Measurements from ENCODE around the gene ATP13A2.
"Not testable (repeated sequence)": the region's sequence is repeated elsewhere in the genome, so short reads cannot be mapped to it uniquely, and the experiment has no call there.

The ATP13A2 gene

DNA sequence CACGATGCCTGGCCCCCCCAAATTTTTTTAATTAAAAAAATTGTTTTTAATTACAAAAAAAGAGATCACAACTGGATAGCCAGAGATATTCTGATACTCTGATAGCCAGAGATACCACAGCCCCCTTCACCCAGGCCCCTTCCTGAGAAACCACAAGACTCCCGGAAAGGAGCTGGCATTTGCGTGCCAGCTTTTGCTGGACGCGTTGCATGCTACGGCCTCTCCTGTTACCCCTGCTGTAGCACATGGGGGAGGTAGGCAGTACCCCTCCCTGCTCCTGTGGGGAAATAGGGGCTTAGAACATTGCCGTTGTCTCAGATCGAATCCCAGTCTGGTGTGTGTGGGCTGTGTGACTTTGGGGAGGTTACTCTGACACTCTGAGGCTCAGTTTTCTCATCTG lies 54.0 kb downstream of the ATP13A2 start:
- H3K27ac ChIP-seq (ENCODE audit: low read depth, low read length), result no peak overlapping the region
- peaks cover 2 to 40% (median 30%) of the 10 kb centered on the region in 5 donors for H3K4me1 ChIP-seq (ENCODE audit: control insufficient read depth in 5 of 5, insufficient read depth in 5 of 5, low read length in 5 of 5)
- H3K27me3 ChIP-seq (ENCODE audit: control insufficient read depth in 5 of 5, insufficient read depth in 4 of 5, low read length in 5 of 5), result no peaks in the 10 kb centered on the region
- H3K9ac ChIP-seq (ENCODE audit: low read length in 5 of 5), result no peak overlapping the region
- H3K4me3 ChIP-seq (ENCODE audit: low read depth in 1 of 5, low read length in 5 of 5), result no peak overlapping the region
- H3K36me3 ChIP-seq (ENCODE audit: control insufficient read depth in 5 of 5, insufficient read depth in 5 of 5, low read length in 5 of 5), result peaks cover 0 to 27% (median 8%) of the 10 kb centered on the region in 5 donors
- H3K9me3 ChIP-seq (ENCODE audit: control insufficient read depth in 5 of 5, low read length in 5 of 5), result no peaks in the 10 kb centered on the region

DNA sequence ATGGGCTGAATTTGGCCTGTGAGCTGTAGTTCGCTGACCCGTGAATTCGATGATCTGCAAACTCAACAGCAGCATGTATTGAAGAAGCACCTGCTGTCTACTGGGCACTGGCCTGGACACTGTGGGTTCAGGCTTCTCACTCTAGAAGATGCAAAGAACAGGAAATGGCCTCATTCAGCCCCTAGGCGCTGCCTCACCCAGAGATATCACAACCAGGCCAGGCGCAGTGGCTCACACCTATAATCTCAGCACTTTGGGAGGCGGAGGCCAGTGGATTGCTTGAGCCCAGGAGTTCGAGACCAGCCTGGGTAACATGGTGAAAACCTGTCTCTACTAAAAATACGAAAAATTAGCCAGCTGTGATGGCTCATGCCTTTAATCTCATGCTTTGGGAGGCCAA lies 55.0 kb downstream of the ATP13A2 start:
- H3K27me3 ChIP-seq (ENCODE audit: control insufficient read depth in 5 of 5, insufficient read depth in 4 of 5, low read length in 5 of 5), result no peaks in the 10 kb centered on the region
- no peak overlapping the region for H3K4me3 ChIP-seq (ENCODE audit: low read depth in 1 of 5, low read length in 5 of 5)
- no peak overlapping the region for H3K27ac ChIP-seq (ENCODE audit: low read depth, low read length)
- H3K9me3 ChIP-seq (ENCODE audit: control insufficient read depth in 5 of 5, low read length in 5 of 5), result no peaks in the 10 kb centered on the region
- peaks cover 2 to 44% (median 30%) of the 10 kb centered on the region in 5 donors for H3K4me1 ChIP-seq (ENCODE audit: control insufficient read depth in 5 of 5, insufficient read depth in 5 of 5, low read length in 5 of 5)
- peaks cover 0 to 27% (median 8%) of the 10 kb centered on the region in 5 donors for H3K36me3 ChIP-seq (ENCODE audit: control insufficient read depth in 5 of 5, insufficient read depth in 5 of 5, low read length in 5 of 5)
- no peak overlapping the region for H3K9ac ChIP-seq (ENCODE audit: low read length in 5 of 5)

DNA sequence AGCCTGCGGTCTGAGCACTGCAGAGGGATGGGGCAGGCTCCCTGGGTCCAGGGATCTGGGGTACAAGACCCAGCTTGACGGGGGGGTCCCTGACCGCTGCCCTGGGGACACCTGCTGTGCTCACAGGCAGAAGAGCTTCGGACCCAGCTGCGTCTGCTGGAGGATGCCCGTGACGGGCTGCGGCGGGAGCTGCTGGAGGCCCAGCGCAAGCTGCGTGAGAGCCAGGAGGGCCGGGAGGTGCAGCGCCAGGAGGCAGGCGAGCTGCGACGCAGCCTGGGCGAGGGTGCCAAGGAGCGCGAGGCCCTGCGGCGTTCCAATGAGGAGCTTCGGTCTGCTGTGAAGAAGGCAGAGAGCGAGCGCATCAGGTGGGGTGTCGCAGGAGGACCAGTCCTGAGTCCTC lies 56.5 kb downstream of the ATP13A2 start:
- Histone ChIP-seq H3K4me1 (ENCODE audit: control insufficient read depth in 5 of 5, insufficient read depth in 5 of 5, low read length in 5 of 5) (peaks cover 2 to 31% (median 16%) of the 10 kb centered on the region in 5 donors), H3K27ac (ENCODE audit: low read depth, low read length) (no peak overlapping the region), H3K36me3 (ENCODE audit: control insufficient read depth in 5 of 5, insufficient read depth in 5 of 5, low read length in 5 of 5) (peaks cover 0 to 31% (median 8%) of the 10 kb centered on the region in 5 donors), H3K9ac (ENCODE audit: low read length in 5 of 5) (no peak overlapping the region), H3K27me3 (ENCODE audit: control insufficient read depth in 5 of 5, insufficient read depth in 4 of 5, low read length in 5 of 5) (no peaks in the 10 kb centered on the region), H3K9me3 (ENCODE audit: control insufficient read depth in 5 of 5, low read length in 5 of 5) (no peaks in the 10 kb centered on the region), H3K4me3 (ENCODE audit: low read depth in 1 of 5, low read length in 5 of 5) (no peak overlapping the region)

DNA sequence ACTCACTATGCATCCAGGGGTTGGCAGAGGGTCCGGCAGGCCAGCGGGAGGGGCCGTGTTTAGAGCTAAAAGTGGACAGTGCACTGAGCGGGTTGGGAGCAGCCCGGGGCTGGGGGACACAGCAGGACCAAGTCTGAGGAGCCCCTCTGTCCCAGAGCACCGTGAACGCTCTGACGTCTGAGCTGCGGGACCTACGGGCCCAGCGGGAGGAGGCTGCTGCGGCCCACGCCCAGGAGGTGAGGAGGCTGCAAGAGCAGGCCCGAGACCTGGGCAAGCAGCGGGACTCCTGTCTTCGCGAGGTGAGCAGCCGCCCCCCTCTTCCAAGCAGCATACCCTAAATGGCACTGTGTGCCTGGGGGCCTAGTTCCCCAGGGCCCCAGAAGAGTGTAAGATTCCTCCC lies 57.1 kb downstream of the ATP13A2 start:
- H3K4me1 ChIP-seq (ENCODE audit: control insufficient read depth in 5 of 5, insufficient read depth in 5 of 5, low read length in 5 of 5), result peaks cover 2 to 30% (median 16%) of the 10 kb centered on the region in 5 donors
- no peaks in the 10 kb centered on the region for H3K27me3 ChIP-seq (ENCODE audit: control insufficient read depth in 5 of 5, insufficient read depth in 4 of 5, low read length in 5 of 5)
- no peak overlapping the region for H3K4me3 ChIP-seq (ENCODE audit: low read depth in 1 of 5, low read length in 5 of 5)
- H3K36me3 ChIP-seq (ENCODE audit: control insufficient read depth in 5 of 5, insufficient read depth in 5 of 5, low read length in 5 of 5), result peaks cover 0 to 31% (median 8%) of the 10 kb centered on the region in 5 donors
- no peaks in the 10 kb centered on the region for H3K9me3 ChIP-seq (ENCODE audit: control insufficient read depth in 5 of 5, low read length in 5 of 5)
- H3K27ac ChIP-seq (ENCODE audit: low read depth, low read length), result no peak overlapping the region
- H3K9ac ChIP-seq (ENCODE audit: low read length in 5 of 5), result no peak overlapping the region

DNA sequence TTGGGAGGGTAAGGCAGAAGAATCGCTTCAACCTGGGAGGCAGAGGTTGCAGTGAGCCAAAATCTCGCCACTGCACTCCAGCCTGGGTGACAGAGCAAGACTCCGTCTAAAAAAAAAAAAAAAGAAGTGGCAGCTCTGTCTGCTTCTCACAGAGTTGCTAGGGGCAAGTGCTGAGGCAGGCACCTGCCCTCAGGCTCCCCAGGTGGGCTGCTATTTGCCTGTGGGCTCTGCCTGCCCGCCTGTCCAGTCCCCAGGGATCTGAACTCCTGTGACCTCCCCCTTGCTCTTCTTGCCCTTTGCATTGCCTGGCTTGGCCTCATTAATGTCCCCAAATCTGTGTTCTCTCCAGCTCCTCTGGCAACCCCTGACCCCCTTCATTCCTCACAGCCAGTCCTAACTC lies 59.4 kb downstream of the ATP13A2 start:
- H3K4me3 ChIP-seq (ENCODE audit: low read depth in 1 of 5, low read length in 5 of 5); H3K9ac ChIP-seq (ENCODE audit: low read length in 5 of 5); H3K9me3 ChIP-seq (ENCODE audit: control insufficient read depth in 5 of 5, low read length in 5 of 5); H3K27me3 ChIP-seq (ENCODE audit: control insufficient read depth in 5 of 5, insufficient read depth in 4 of 5, low read length in 5 of 5); H3K27ac ChIP-seq (ENCODE audit: low read depth, low read length): not testable (repeated sequence)
- H3K36me3 ChIP-seq (ENCODE audit: control insufficient read depth in 5 of 5, insufficient read depth in 5 of 5, low read length in 5 of 5), result peaks cover 0 to 39% (median 12%) of the 10 kb centered on the region in 5 donors
- peaks cover 2 to 27% (median 16%) of the 10 kb centered on the region in 5 donors for H3K4me1 ChIP-seq (ENCODE audit: control insufficient read depth in 5 of 5, insufficient read depth in 5 of 5, low read length in 5 of 5)

DNA sequence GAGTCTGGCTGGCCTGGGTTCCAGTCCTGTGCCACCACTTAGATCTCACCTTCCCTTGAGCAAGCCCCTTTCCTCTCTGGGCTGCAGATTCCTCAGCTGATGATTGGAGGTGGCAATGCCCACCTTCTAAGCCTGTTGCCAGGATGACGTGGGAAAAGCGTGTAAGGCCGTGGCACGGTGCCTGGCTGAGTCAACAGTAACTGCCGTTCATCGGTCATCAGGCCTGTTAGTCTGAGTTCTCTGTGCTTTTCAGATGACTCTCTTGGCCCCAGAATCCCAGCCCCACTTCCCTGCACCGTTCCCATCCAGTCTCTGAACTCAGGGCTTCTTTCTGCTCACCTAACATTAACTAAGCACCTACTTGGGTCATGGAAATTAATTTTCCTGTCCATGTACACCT lies 62.7 kb downstream of the ATP13A2 start:
- H3K4me1 ChIP-seq (ENCODE audit: control insufficient read depth in 5 of 5, insufficient read depth in 5 of 5, low read length in 5 of 5); H3K4me3 ChIP-seq (ENCODE audit: low read depth in 1 of 5, low read length in 5 of 5); H3K9ac ChIP-seq (ENCODE audit: low read length in 5 of 5); H3K27ac ChIP-seq (ENCODE audit: low read depth, low read length); H3K9me3 ChIP-seq (ENCODE audit: control insufficient read depth in 5 of 5, low read length in 5 of 5); H3K27me3 ChIP-seq (ENCODE audit: control insufficient read depth in 5 of 5, insufficient read depth in 4 of 5, low read length in 5 of 5): not testable (repeated sequence)
- H3K36me3 ChIP-seq (ENCODE audit: control insufficient read depth in 5 of 5, insufficient read depth in 5 of 5, low read length in 5 of 5), result peaks cover 0 to 33% (median 19%) of the 10 kb centered on the region in 5 donors

DNA sequence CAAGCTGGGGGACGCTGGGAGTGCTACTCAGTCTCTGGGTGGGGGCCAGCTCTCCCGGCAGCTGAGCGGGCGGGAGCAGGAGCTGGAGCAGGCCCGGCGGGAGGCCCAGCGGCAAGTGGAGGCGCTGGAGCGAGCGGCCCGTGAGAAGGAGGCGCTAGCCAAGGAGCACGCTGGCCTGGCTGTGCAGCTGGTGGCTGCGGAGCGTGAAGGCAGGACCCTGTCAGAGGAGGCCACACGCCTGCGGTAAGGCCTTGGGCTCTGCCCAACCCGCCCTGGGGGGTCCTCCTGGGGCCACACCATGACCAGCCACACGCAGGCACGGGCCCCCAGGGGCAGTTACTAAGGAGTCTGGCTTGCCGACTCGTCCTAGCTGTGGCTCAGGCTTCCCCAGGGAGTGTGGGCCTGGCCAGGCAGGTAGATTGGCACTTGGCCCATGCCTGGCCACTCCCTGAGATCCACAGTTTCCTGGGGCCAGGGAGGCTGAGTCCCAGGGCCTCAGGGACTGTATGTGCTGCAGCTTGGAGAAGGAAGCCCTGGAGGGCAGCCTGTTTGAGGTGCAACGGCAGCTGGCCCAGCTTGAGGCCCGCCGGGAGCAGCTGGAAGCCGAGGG lies 63.3 kb downstream of the ATP13A2 start:
- not testable (repeated sequence) for H3K9ac ChIP-seq (ENCODE audit: low read length in 5 of 5); H3K27ac ChIP-seq (ENCODE audit: low read depth, low read length); H3K4me1 ChIP-seq (ENCODE audit: control insufficient read depth in 5 of 5, insufficient read depth in 5 of 5, low read length in 5 of 5); H3K9me3 ChIP-seq (ENCODE audit: control insufficient read depth in 5 of 5, low read length in 5 of 5); H3K4me3 ChIP-seq (ENCODE audit: low read depth in 1 of 5, low read length in 5 of 5); H3K27me3 ChIP-seq (ENCODE audit: control insufficient read depth in 5 of 5, insufficient read depth in 4 of 5, low read length in 5 of 5)
- peaks cover 0 to 37% (median 22%) of the 10 kb centered on the region in 5 donors for H3K36me3 ChIP-seq (ENCODE audit: control insufficient read depth in 5 of 5, insufficient read depth in 5 of 5, low read length in 5 of 5)

DNA sequence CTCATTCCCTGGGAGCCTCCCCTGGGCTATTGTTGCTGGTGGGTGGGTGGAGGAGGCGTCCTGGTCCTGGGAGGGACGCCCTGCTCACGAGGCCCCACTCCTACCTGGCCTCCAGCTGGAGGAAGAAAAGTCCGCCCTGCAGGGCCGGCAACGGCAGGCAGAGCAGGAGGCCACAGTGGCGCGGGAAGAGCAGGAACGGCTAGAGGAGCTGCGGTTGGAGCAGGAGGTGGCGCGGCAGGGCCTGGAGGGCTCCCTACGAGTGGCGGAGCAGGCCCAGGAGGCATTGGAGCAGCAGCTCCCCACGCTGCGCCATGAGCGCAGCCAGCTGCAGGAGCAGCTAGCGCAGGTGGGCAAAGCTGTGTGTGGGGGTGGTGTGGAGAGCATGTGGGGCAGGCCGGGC lies 65.1 kb downstream of the ATP13A2 start:
- no peak overlapping the region for H3K27ac ChIP-seq (ENCODE audit: low read depth, low read length)
- no peaks in the 10 kb centered on the region for H3K9me3 ChIP-seq (ENCODE audit: control insufficient read depth in 5 of 5, low read length in 5 of 5)
- H3K9ac ChIP-seq (ENCODE audit: low read length in 5 of 5), result no peak overlapping the region
- H3K36me3 ChIP-seq (ENCODE audit: control insufficient read depth in 5 of 5, insufficient read depth in 5 of 5, low read length in 5 of 5), result peaks cover 0 to 46% (median 30%) of the 10 kb centered on the region in 5 donors
- H3K4me1 ChIP-seq (ENCODE audit: control insufficient read depth in 5 of 5, insufficient read depth in 5 of 5, low read length in 5 of 5), result peaks cover 0 to 1% (median 0%) of the 10 kb centered on the region in 5 donors
- H3K4me3 ChIP-seq (ENCODE audit: low read depth in 1 of 5, low read length in 5 of 5), result no peak overlapping the region
- H3K27me3 ChIP-seq (ENCODE audit: control insufficient read depth in 5 of 5, insufficient read depth in 4 of 5, low read length in 5 of 5), result no peaks in the 10 kb centered on the region

DNA sequence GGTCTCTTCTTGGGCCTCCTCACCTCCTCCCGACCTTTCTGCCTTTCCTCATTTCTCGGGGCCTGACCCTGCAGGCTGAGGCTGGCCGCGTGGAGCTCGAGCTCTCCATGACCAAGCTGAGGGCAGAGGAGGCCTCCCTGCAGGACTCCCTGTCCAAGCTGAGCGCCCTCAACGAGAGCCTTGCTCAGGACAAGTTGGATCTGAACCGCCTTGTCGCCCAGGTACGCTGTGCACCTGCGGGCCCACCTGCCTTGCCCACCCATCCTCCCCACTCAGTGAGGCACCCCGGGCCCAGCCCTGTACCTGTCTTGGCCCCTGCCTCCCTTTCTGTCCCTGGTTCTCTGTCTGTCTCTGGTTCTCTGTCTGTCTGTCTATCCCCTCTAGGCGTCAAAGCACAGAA lies 65.5 kb downstream of the ATP13A2 start:
- H3K9ac ChIP-seq (ENCODE audit: low read length in 5 of 5); H3K4me3 ChIP-seq (ENCODE audit: low read depth in 1 of 5, low read length in 5 of 5); H3K9me3 ChIP-seq (ENCODE audit: control insufficient read depth in 5 of 5, low read length in 5 of 5); H3K27me3 ChIP-seq (ENCODE audit: control insufficient read depth in 5 of 5, insufficient read depth in 4 of 5, low read length in 5 of 5); H3K27ac ChIP-seq (ENCODE audit: low read depth, low read length); H3K4me1 ChIP-seq (ENCODE audit: control insufficient read depth in 5 of 5, insufficient read depth in 5 of 5, low read length in 5 of 5): not testable (repeated sequence)
- peaks cover 0 to 45% (median 30%) of the 10 kb centered on the region in 5 donors for H3K36me3 ChIP-seq (ENCODE audit: control insufficient read depth in 5 of 5, insufficient read depth in 5 of 5, low read length in 5 of 5)

DNA sequence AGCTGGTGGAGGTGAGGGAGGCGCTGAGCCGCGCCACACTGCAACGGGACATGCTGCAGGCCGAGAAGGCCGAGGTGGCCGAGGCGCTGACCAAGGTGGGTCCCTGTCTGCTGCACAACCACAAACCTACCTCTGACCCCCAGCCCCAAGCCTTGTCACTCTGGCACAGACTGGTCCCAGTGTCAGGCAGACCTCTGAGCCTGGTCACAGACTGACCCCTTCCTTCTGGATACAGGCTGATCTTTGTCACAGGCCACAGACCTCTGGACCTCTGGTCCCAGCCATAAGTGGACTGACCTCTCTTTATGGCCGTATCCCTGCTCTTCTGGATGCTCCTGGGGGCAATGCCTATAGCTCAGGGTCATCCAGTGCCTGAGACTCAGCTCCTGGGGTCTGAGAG lies 66.2 kb downstream of the ATP13A2 start:
- H3K27ac ChIP-seq (ENCODE audit: low read depth, low read length); H3K4me1 ChIP-seq (ENCODE audit: control insufficient read depth in 5 of 5, insufficient read depth in 5 of 5, low read length in 5 of 5); H3K9me3 ChIP-seq (ENCODE audit: control insufficient read depth in 5 of 5, low read length in 5 of 5); H3K27me3 ChIP-seq (ENCODE audit: control insufficient read depth in 5 of 5, insufficient read depth in 4 of 5, low read length in 5 of 5); H3K4me3 ChIP-seq (ENCODE audit: low read depth in 1 of 5, low read length in 5 of 5); H3K9ac ChIP-seq (ENCODE audit: low read length in 5 of 5): not testable (repeated sequence)
- peaks cover 0 to 47% (median 30%) of the 10 kb centered on the region in 5 donors for H3K36me3 ChIP-seq (ENCODE audit: control insufficient read depth in 5 of 5, insufficient read depth in 5 of 5, low read length in 5 of 5)
